Iris pigment epithelial cell (primary cell): ENCODE results near the gene ACSS1.

Experiments used
- DNase-seq: peaks from one replicate; pipeline ENCODE4 v3.0.0-alpha.2; 2011; ENCODE audit warnings: low read depth

ACSS1 gene

GRCh38 chr20:25078662-25079061 lies 20.7 kb upstream of the ACSS1 start:
- no peak for DNase-seq

GRCh38 chr20:25077610-25078169 lies 19.8 kb upstream of the ACSS1 start:
- DNase-seq: peak; percentile 50

- DNase-seq: peak; percentile 18
These were observed 19.0 kb upstream of the ACSS1 start for GRCh38 chr20:25076731-25077609.

GRCh38 chr20:25076201-25076600 lies 18.3 kb upstream of the ACSS1 start:
- no peak for DNase-seq

GRCh38 chr20:25073544-25073943 lies 15.6 kb upstream of the ACSS1 start:
- no peak for DNase-seq

GRCh38 chr20:25072226-25072811 lies 14.4 kb upstream of the ACSS1 start:
- DNase-seq: peak; percentile 23

- no peak for DNase-seq
These were observed 13.8 kb upstream of the ACSS1 start for GRCh38 chr20:25071734-25072133.

- no peak for DNase-seq
These were observed 13.0 kb upstream of the ACSS1 start for GRCh38 chr20:25070821-25071473.

GRCh38 chr20:25067102-25067987 lies 9.4 kb upstream of the ACSS1 start:
- no peak for DNase-seq

GRCh38 chr20:25066386-25066785 lies 8.4 kb upstream of the ACSS1 start:
- no peak for DNase-seq

- DNase-seq: peak; percentile 68
These were observed 7.8 kb upstream of the ACSS1 start for GRCh38 chr20:25065625-25066338.

- no peak for DNase-seq
These were observed 7.2 kb upstream of the ACSS1 start for GRCh38 chr20:25065072-25065624.

- DNase-seq: no peak
These were observed 6.7 kb upstream of the ACSS1 start for GRCh38 chr20:25064561-25065071.

- no peak for DNase-seq
These were observed 6.0 kb upstream of the ACSS1 start for GRCh38 chr20:25063981-25064380.

GRCh38 chr20:25063546-25063945 lies 5.6 kb upstream of the ACSS1 start:
- DNase-seq: no peak

- DNase-seq: no peak
These were observed 4.9 kb upstream of the ACSS1 start for GRCh38 chr20:25062841-25063240.

- DNase-seq: no peak
These were observed 4.0 kb upstream of the ACSS1 start for GRCh38 chr20:25061821-25062530.

- DNase-seq: no peak
These were observed 3.3 kb upstream of the ACSS1 start for GRCh38 chr20:25061103-25061799.

- no peak for DNase-seq
These were observed 2.0 kb upstream of the ACSS1 start for GRCh38 chr20:25059866-25060465.
